K562 (cell line): ENCODE data around the gene PIK3CG. TPM values are rescaled to one million over a fixed set of nuclear protein-coding genes. Genes with fewer than 3 reads are reported as not detected.

Experiments used
- BCL6 ChIP-seq: fragments of 250-450 bp; sonication (Bioruptor Pico); IDR thresholded peaks from 2 replicates; pipeline ENCODE4 v1.4.0; 2020
- HCFC1 ChIP-seq: IDR thresholded peaks from 2 replicates; pipeline ENCODE4 v1.6.1; 2012; ENCODE audit warnings: low read depth, low read length, improper control_type of control experiment
- KAT7 ChIP-seq: sonication (generic); formaldehyde crosslinking; IDR thresholded peaks from 2 replicates; pipeline ENCODE4 v1.8.0; 2022; ENCODE audit warnings: missing genetic modification reagents, mild to moderate bottlenecking, borderline replicate concordance
- PHF20 ChIP-seq: fragments of 450-650 bp; IDR thresholded peaks from 2 replicates; pipeline ENCODE4 v1.6.1; 2018; ENCODE audit not compliant: partially characterized antibody
- PHTF2 ChIP-seq: fragments of 250-450 bp; sonication (Bioruptor Pico); IDR thresholded peaks from 2 replicates; pipeline ENCODE4 v1.5.0; 2021; ENCODE audit warnings: mild to moderate bottlenecking
- SMARCE1 ChIP-seq: fragments of 450-650 bp; IDR thresholded peaks from 2 replicates; pipeline ENCODE4 v1.7.1; 2016; ENCODE audit warnings: mild to moderate bottlenecking
- ZNF217 ChIP-seq: sonication (generic); formaldehyde crosslinking; IDR thresholded peaks from 2 replicates; pipeline ENCODE4 v1.8.0; 2022; ENCODE audit warnings: mild to moderate bottlenecking, missing genetic modification reagents
- ZNF644 ChIP-seq: fragments of 200-800 bp; sonication (Bioruptor generic); IDR thresholded peaks from 2 replicates; pipeline ENCODE4 v1.6.1; 2016; ENCODE audit warnings: low read depth, missing genetic modification characterization, missing compliant biosample characterization
- ZSCAN29 ChIP-seq: fragments of 450-650 bp; IDR thresholded peaks from 2 replicates; pipeline ENCODE4 v1.6.1; 2017
- polyA plus RNA-seq, 8 experiments: library from polyadenylated mRNA; depleted of rRNA in 4 of 8; stranded (reverse) in 5 of 8; unstranded in 3 of 8; fragments of >200 nt; fragmentation: Nextera tagmentation in 2 of 8; fragmentation: Illumina TruSeq in 1 of 8; extraction: Ambion mirVana in 2 of 8; extraction: Trizol in 1 of 8; gene quantifications; 2 replicates each; pipeline versions ENCODE4 v1.2.1 to v1.2.3, GENCODE V29; 2011 to 2014; ENCODE audit warnings: inconsistent platforms in 1 of 8, missing spikeins in 1 of 8
- total RNA-seq, 7 experiments: library from RNA; depleted of rRNA in 6 of 7; stranded (reverse); fragments of >200 nt in 6 of 7; fragmentation: Illumina TruSeq in 2 of 7; extraction: Trizol in 2 of 7; gene quantifications; 2 replicates each; pipeline versions ENCODE4 v1.2.1 to v1.2.3, GENCODE V29; 2011 to 2021; ENCODE audit warnings: low replicate concordance in 1 of 7
- TF ChIP-seq, protein P1 (sequence below): fragments of 450-650 bp; formaldehyde crosslinking; IDR thresholded peaks from 2 replicates; pipeline ENCODE4 v1.4.0; 2022; ENCODE audit warnings: missing genetic modification characterization
- TF ChIP-seq, protein P2 (sequence below): sonication (generic); formaldehyde crosslinking; IDR thresholded peaks from 2 replicates; pipeline ENCODE4 v1.8.1; 2023; ENCODE audit warnings: mild to moderate bottlenecking, missing genetic modification reagents
- TF ChIP-seq, protein P3 (sequence below), 3 experiments: fragments of 200-800 bp in 1 of 3; fragments of 250-450 bp in 1 of 3; fragments of 450-650 bp in 1 of 3; sonication (Bioruptor Pico) in 1 of 3; sonication (Bioruptor generic) in 1 of 3; formaldehyde crosslinking in 1 of 3; IDR thresholded peaks; 2 replicates each; pipeline versions ENCODE4 v1.6.1 to v1.8.0; 2016 to 2022; ENCODE audit warnings: mild to moderate bottlenecking in 2 of 3, missing genetic modification characterization in 2 of 3, missing compliant biosample characterization in 1 of 3, moderate library complexity in 1 of 3
- TF ChIP-seq, protein P4 (sequence below): fragments of 200-800 bp; sonication (Bioruptor generic); IDR thresholded peaks from 2 replicates; pipeline ENCODE4 v1.6.1; 2016; ENCODE audit warnings: missing genetic modification characterization, missing compliant biosample characterization

PIK3CG gene
- total and polyA plus RNA-seq, 9 of the 15 experiments (the other 6 are each of a cell fraction or from before 2014, with no cell fraction given), result 5.3 to 42.5 (median 29.0) TPM

- TF ChIP-seq, protein P1, sequence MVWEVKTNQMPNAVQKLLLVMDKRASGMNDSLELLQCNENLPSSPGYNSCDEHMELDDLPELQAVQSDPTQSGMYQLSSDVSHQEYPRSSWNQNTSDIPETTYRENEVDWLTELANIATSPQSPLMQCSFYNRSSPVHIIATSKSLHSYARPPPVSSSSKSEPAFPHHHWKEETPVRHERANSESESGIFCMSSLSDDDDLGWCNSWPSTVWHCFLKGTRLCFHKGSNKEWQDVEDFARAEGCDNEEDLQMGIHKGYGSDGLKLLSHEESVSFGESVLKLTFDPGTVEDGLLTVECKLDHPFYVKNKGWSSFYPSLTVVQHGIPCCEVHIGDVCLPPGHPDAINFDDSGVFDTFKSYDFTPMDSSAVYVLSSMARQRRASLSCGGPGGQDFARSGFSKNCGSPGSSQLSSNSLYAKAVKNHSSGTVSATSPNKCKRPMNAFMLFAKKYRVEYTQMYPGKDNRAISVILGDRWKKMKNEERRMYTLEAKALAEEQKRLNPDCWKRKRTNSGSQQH (CRISPR knock-in tag), result no peak
- TF ChIP-seq SMARCE1 (no peak), HCFC1 (no peak), ZSCAN29 (no peak), ZNF644 (peak; percentile 63), PHF20 (no peak), KAT7 (CRISPR knock-in tag) (no peak), ZNF217 (no peak), PHTF2 (CRISPR knock-in tag) (no peak), BCL6 (no peak)
- TF ChIP-seq, protein P2, sequence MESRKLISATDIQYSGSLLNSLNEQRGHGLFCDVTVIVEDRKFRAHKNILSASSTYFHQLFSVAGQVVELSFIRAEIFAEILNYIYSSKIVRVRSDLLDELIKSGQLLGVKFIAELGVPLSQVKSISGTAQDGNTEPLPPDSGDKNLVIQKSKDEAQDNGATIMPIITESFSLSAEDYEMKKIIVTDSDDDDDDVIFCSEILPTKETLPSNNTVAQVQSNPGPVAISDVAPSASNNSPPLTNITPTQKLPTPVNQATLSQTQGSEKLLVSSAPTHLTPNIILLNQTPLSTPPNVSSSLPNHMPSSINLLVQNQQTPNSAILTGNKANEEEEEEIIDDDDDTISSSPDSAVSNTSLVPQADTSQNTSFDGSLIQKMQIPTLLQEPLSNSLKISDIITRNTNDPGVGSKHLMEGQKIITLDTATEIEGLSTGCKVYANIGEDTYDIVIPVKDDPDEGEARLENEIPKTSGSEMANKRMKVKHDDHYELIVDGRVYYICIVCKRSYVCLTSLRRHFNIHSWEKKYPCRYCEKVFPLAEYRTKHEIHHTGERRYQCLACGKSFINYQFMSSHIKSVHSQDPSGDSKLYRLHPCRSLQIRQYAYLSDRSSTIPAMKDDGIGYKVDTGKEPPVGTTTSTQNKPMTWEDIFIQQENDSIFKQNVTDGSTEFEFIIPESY (CRISPR knock-in tag), result no peak
- TF ChIP-seq, protein P3, sequence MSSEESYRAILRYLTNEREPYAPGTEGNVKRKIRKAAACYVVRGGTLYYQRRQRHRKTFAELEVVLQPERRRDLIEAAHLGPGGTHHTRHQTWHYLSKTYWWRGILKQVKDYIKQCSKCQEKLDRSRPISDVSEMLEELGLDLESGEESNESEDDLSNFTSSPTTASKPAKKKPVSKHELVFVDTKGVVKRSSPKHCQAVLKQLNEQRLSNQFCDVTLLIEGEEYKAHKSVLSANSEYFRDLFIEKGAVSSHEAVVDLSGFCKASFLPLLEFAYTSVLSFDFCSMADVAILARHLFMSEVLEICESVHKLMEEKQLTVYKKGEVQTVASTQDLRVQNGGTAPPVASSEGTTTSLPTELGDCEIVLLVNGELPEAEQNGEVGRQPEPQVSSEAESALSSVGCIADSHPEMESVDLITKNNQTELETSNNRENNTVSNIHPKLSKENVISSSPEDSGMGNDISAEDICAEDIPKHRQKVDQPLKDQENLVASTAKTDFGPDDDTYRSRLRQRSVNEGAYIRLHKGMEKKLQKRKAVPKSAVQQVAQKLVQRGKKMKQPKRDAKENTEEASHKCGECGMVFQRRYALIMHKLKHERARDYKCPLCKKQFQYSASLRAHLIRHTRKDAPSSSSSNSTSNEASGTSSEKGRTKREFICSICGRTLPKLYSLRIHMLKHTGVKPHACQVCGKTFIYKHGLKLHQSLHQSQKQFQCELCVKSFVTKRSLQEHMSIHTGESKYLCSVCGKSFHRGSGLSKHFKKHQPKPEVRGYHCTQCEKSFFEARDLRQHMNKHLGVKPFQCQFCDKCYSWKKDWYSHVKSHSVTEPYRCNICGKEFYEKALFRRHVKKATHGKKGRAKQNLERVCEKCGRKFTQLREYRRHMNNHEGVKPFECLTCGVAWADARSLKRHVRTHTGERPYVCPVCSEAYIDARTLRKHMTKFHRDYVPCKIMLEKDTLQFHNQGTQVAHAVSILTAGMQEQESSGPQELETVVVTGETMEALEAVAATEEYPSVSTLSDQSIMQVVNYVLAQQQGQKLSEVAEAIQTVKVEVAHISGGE (CRISPR knock-in tag; IDR thresholded peaks at IDR 0.05), result no peak
- TF ChIP-seq, protein P4, sequence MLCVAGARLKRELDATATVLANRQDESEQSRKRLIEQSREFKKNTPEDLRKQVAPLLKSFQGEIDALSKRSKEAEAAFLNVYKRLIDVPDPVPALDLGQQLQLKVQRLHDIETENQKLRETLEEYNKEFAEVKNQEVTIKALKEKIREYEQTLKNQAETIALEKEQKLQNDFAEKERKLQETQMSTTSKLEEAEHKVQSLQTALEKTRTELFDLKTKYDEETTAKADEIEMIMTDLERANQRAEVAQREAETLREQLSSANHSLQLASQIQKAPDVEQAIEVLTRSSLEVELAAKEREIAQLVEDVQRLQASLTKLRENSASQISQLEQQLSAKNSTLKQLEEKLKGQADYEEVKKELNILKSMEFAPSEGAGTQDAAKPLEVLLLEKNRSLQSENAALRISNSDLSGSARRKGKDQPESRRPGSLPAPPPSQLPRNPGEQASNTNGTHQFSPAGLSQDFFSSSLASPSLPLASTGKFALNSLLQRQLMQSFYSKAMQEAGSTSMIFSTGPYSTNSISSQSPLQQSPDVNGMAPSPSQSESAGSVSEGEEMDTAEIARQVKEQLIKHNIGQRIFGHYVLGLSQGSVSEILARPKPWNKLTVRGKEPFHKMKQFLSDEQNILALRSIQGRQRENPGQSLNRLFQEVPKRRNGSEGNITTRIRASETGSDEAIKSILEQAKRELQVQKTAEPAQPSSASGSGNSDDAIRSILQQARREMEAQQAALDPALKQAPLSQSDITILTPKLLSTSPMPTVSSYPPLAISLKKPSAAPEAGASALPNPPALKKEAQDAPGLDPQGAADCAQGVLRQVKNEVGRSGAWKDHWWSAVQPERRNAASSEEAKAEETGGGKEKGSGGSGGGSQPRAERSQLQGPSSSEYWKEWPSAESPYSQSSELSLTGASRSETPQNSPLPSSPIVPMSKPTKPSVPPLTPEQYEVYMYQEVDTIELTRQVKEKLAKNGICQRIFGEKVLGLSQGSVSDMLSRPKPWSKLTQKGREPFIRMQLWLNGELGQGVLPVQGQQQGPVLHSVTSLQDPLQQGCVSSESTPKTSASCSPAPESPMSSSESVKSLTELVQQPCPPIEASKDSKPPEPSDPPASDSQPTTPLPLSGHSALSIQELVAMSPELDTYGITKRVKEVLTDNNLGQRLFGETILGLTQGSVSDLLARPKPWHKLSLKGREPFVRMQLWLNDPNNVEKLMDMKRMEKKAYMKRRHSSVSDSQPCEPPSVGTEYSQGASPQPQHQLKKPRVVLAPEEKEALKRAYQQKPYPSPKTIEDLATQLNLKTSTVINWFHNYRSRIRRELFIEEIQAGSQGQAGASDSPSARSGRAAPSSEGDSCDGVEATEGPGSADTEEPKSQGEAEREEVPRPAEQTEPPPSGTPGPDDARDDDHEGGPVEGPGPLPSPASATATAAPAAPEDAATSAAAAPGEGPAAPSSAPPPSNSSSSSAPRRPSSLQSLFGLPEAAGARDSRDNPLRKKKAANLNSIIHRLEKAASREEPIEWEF (CRISPR knock-in tag), result no peak
Measured at GRCh38 chr7:106870983-106871410, 5.9 kb downstream of the PIK3CG start (continued).
